ENCODE measurements around the gene FHOD3. TPM values are rescaled to one million over a fixed set of nuclear protein-coding genes. Genes with fewer than 3 reads are reported as not detected.

The FHOD3 gene
- total RNA-seq, 1 experiment from 2014 or later = 0.34 TPM

- CTCF ChIA-PET = no interaction called here
- no TSS peak for BruUV-seq (replicated peaks)
These were observed 437.1 kb downstream of the FHOD3 start for GRCh38 chr18:36734596-36734995.

GRCh38 chr18:36735130-36735529 is 437.6 kb downstream of the FHOD3 start:
- ChIA-PET CTCF (no interaction called here), POLR2A (ENCODE audit: low non-redundant PET) (no interaction called here)
- H3K27ac ChIP-seq (ENCODE audit: low read depth, low read length, poor library complexity, severe bottlenecking) = no peak overlapping the region
- DNase-seq (ENCODE audit: low spot score) = no peak
- no peaks in the 10 kb centered on the region for H3K27me3 ChIP-seq (replicated peaks; ENCODE audit: insufficient read depth, low read depth, low read length, poor library complexity)
- TF ChIP-seq, protein P1, sequence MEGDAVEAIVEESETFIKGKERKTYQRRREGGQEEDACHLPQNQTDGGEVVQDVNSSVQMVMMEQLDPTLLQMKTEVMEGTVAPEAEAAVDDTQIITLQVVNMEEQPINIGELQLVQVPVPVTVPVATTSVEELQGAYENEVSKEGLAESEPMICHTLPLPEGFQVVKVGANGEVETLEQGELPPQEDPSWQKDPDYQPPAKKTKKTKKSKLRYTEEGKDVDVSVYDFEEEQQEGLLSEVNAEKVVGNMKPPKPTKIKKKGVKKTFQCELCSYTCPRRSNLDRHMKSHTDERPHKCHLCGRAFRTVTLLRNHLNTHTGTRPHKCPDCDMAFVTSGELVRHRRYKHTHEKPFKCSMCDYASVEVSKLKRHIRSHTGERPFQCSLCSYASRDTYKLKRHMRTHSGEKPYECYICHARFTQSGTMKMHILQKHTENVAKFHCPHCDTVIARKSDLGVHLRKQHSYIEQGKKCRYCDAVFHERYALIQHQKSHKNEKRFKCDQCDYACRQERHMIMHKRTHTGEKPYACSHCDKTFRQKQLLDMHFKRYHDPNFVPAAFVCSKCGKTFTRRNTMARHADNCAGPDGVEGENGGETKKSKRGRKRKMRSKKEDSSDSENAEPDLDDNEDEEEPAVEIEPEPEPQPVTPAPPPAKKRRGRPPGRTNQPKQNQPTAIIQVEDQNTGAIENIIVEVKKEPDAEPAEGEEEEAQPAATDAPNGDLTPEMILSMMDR (conservative IDR thresholded peaks at IDR 0.05; ENCODE audit: low read depth, low read length) = no peak
- no peak for TF ChIP-seq EZH2 (IDR thresholded peaks at IDR 0.05; ENCODE audit: borderline replicate concordance, low read depth, low read length, poor library complexity, severe bottlenecking)
- no peaks in the 10 kb centered on the region for H3K9me3 ChIP-seq (ENCODE audit: low read depth, low read length, poor library complexity, severe bottlenecking)
- no peaks in the 10 kb centered on the region for H3K4me1 ChIP-seq (ENCODE audit: insufficient read depth, low read length, poor library complexity, severe bottlenecking)
- H3K4me3 ChIP-seq (ENCODE audit: low read depth, low read length, poor library complexity, severe bottlenecking) = no peak overlapping the region
- no TSS peak for BruUV-seq (replicated peaks)
- intact Hi-C loops (cut with micrococcal nuclease; ENCODE audit: unreplicated experiment) = no loop called here
- H3K36me3 ChIP-seq (ENCODE audit: insufficient read depth, low read length, poor library complexity, severe bottlenecking) = no peaks in the 10 kb centered on the region

More at GRCh38 chr18:36734596-36734995, 437.1 kb downstream of the FHOD3 start:
- no peaks in the 10 kb centered on the region for H3K27me3 ChIP-seq (replicated peaks; ENCODE audit: insufficient read depth, low read depth, low read length, poor library complexity)
- TF ChIP-seq, protein P1 (conservative IDR thresholded peaks at IDR 0.05; ENCODE audit: low read depth, low read length) = no peak
- TF ChIP-seq EZH2 (IDR thresholded peaks at IDR 0.05; ENCODE audit: borderline replicate concordance, low read depth, low read length, poor library complexity, severe bottlenecking) = no peak
- POLR2A ChIA-PET (ENCODE audit: low non-redundant PET) = no interaction called here
- no peak overlapping the region for H3K27ac ChIP-seq (ENCODE audit: low read depth, low read length, poor library complexity, severe bottlenecking)
- no peaks in the 10 kb centered on the region for H3K9me3 ChIP-seq (ENCODE audit: low read depth, low read length, poor library complexity, severe bottlenecking)
- DNase-seq (ENCODE audit: low spot score) = no peak
- intact Hi-C loops (cut with micrococcal nuclease; ENCODE audit: unreplicated experiment) = no loop called here
- no peak overlapping the region for H3K4me3 ChIP-seq (ENCODE audit: low read depth, low read length, poor library complexity, severe bottlenecking)
- H3K4me1 ChIP-seq (ENCODE audit: insufficient read depth, low read length, poor library complexity, severe bottlenecking) = no peaks in the 10 kb centered on the region
- H3K36me3 ChIP-seq (ENCODE audit: insufficient read depth, low read length, poor library complexity, severe bottlenecking) = no peaks in the 10 kb centered on the region

- Histone ChIP-seq H3K9me3 (ENCODE audit: low read depth, low read length, poor library complexity, severe bottlenecking) (no peaks in the 10 kb centered on the region), H3K36me3 (ENCODE audit: insufficient read depth, low read length, poor library complexity, severe bottlenecking) (no peaks in the 10 kb centered on the region), H3K4me1 (ENCODE audit: insufficient read depth, low read length, poor library complexity, severe bottlenecking) (no peaks in the 10 kb centered on the region), H3K27me3 (replicated peaks; ENCODE audit: insufficient read depth, low read depth, low read length, poor library complexity) (no peaks in the 10 kb centered on the region), H3K27ac (ENCODE audit: low read depth, low read length, poor library complexity, severe bottlenecking) (no peak overlapping the region), H3K4me3 (ENCODE audit: low read depth, low read length, poor library complexity, severe bottlenecking) (no peak overlapping the region)
- intact Hi-C loops (cut with micrococcal nuclease; ENCODE audit: unreplicated experiment) = no loop called here
- TF ChIP-seq EZH2 (IDR thresholded peaks at IDR 0.05; ENCODE audit: borderline replicate concordance, low read depth, low read length, poor library complexity, severe bottlenecking) = no peak
- TF ChIP-seq, protein P1 (conservative IDR thresholded peaks at IDR 0.05; ENCODE audit: low read depth, low read length) = no peak
- DNase-seq (ENCODE audit: low spot score) = no peak
- no TSS peak for BruUV-seq (replicated peaks)
- ChIA-PET POLR2A (ENCODE audit: low non-redundant PET) (no interaction called here), CTCF (no interaction called here)
These were observed 438.6 kb downstream of the FHOD3 start for GRCh38 chr18:36736094-36736493.

All from A673 (cell line).